Keratinocyte (primary cell): Measurements from ENCODE around the gene FBXO47. TPM values are rescaled to one million over a fixed set of nuclear protein-coding genes. Genes with fewer than 3 reads are reported as not detected.
"Not testable (repeated sequence)": the region's sequence is repeated elsewhere in the genome, so short reads cannot be mapped to it uniquely, and the experiment has no call there.

Source experiments
- DNase-seq: peaks from one replicate; pipeline ENCODE4 v3.0.0-alpha.2; 2011; ENCODE audit warnings: low read depth, missing footprints, low spot score
- FAIRE-seq: peaks from 2 replicates; lab custom pipeline; 2011; peaks lifted over from hg19 to GRCh38; lab: Jason Lieb, UNC
- H2AFZ ChIP-seq: 2 replicates; pipeline ENCODE4 v1.6.0; 2012; ENCODE audit warnings: low read length, control low read depth, inconsistent platforms; ENCODE audit not compliant: control insufficient read depth
- H3K27ac ChIP-seq: 2 replicates; pipeline ENCODE4 v1.5.1; 2011; ENCODE audit warnings: low read length; ENCODE audit not compliant: control insufficient read depth, insufficient read depth
- H3K27me3 ChIP-seq: 3 replicates; pipeline ENCODE4 v1.6.0; 2011; ENCODE audit warnings: low read length; ENCODE audit not compliant: control insufficient read depth, insufficient read depth; ENCODE audit errors: extremely low read depth
- H3K36me3 ChIP-seq, 2 experiments: 2 replicates in 1 of 2; 3 replicates in 1 of 2; pipeline ENCODE4 v1.5.1; 2011; ENCODE audit warnings: low read length in 2 of 2, mild to moderate bottlenecking in 1 of 2; ENCODE audit not compliant: control insufficient read depth in 2 of 2, insufficient read depth in 2 of 2; ENCODE audit errors: extremely low read depth in 1 of 2
- H3K4me1 ChIP-seq: 3 replicates; pipeline ENCODE4 v1.5.1; 2011; ENCODE audit warnings: low read length; ENCODE audit not compliant: control insufficient read depth, insufficient read depth; ENCODE audit errors: extremely low read depth
- H3K4me2 ChIP-seq: 3 replicates; pipeline ENCODE4 v1.6.0; 2011; ENCODE audit warnings: low read depth, low read length; ENCODE audit not compliant: control insufficient read depth, insufficient read depth; ENCODE audit errors: extremely low read depth
- H3K4me3 ChIP-seq, 3 experiments: fragments of 200-600 bp in 1 of 3; sonication (generic) in 1 of 3; 2 replicates in 2 of 3; 3 replicates in 1 of 3; pipeline ENCODE4 v1.5.1; 2011 to 2016; ENCODE audit warnings: low read length in 3 of 3, mild to moderate bottlenecking in 3 of 3, control low read depth in 2 of 3, inconsistent platforms in 1 of 3, low read depth in 1 of 3, mixed read lengths in 1 of 3, mixed run types in 1 of 3, moderate library complexity in 1 of 3; ENCODE audit not compliant: control insufficient read depth in 2 of 3, insufficient read depth in 2 of 3; ENCODE audit errors: extremely low read depth in 1 of 3
- H3K79me2 ChIP-seq: 2 replicates; pipeline ENCODE4 v1.6.0; 2012; ENCODE audit warnings: low read length; ENCODE audit not compliant: control insufficient read depth, insufficient read depth
- H3K9ac ChIP-seq: 3 replicates; pipeline ENCODE4 v1.6.0; 2011; ENCODE audit warnings: low read length; ENCODE audit not compliant: control insufficient read depth, insufficient read depth; ENCODE audit errors: extremely low read depth
- H3K9me1 ChIP-seq: 3 replicates; pipeline ENCODE4 v1.6.0; 2011; ENCODE audit warnings: low read length; ENCODE audit not compliant: control insufficient read depth, insufficient read depth; ENCODE audit errors: extremely low read depth
- H3K9me3 ChIP-seq: 2 replicates; pipeline ENCODE4 v1.5.1; 2012; ENCODE audit warnings: low read depth, low read length; ENCODE audit not compliant: control insufficient read depth
- H4K20me1 ChIP-seq: 3 replicates; pipeline ENCODE4 v1.6.0; 2011; ENCODE audit warnings: low read length; ENCODE audit not compliant: control insufficient read depth, insufficient read depth; ENCODE audit errors: extremely low read depth
- CTCF ChIP-seq, 3 experiments: IDR thresholded peaks in 1 of 3; conservative IDR thresholded peaks in 1 of 3; optimal IDR thresholded peaks in 1 of 3; 2 replicates in 2 of 3; 3 replicates in 1 of 3; pipeline versions ENCODE3 to v1.5.1; 2011; ENCODE audit warnings: low read length in 3 of 3, mild to moderate bottlenecking in 3 of 3, moderate library complexity in 2 of 3, control low read depth in 1 of 3, inconsistent platforms in 1 of 3; ENCODE audit not compliant: insufficient read depth in 2 of 3; ENCODE audit errors: extremely low read depth in 1 of 3
- EZH2 ChIP-seq: IDR thresholded peaks from one replicate; pipeline ENCODE4 v1.6.1; 2012; ENCODE audit warnings: inconsistent platforms, mild to moderate bottlenecking, low read length, moderate library complexity
- dilution Hi-C: fragments of 300-500 bp; cut with MboI; formaldehyde crosslinking; loops from one replicate; pipeline ENCODE4 v1.7.0; 2020; ENCODE audit warnings: low sequenced_read_pairs; ENCODE audit not compliant: extremely low pct_ligation_motif_present
- polyA plus RNA-seq, 5 experiments: library from polyadenylated mRNA; depleted of rRNA in 3 of 5; stranded (reverse) in 3 of 5; stranded (forward) in 1 of 5; unstranded in 1 of 5; fragments of >200 nt; gene quantifications; 1 replicate in 1 of 5; 2 replicates in 3 of 5; 3 replicates in 1 of 5; pipeline versions ENCODE4 v1.2.1 to v1.2.3, GENCODE V29; 2011 to 2012; ENCODE audit warnings: missing spikeins in 2 of 5, low read depth in 1 of 5, low replicate concordance in 1 of 5

Gene FBXO47
- polyA plus RNA-seq, 1 donor (not counting 4 experiments of a cell fraction or from before 2014, with no cell fraction given): not detected

- Histone ChIP-seq H3K9ac (no peak overlapping the region), H3K27me3 (peaks cover under 1% of the 10 kb centered on the region), H3K4me1 (no peaks in the 10 kb centered on the region), H3K9me1 (no peaks in the 10 kb centered on the region), H3K27ac (no peak overlapping the region), H3K9me3 (no peaks in the 10 kb centered on the region), H2AFZ (no peak overlapping the region), H4K20me1 (no peaks in the 10 kb centered on the region), H3K79me2 (no peaks in the 10 kb centered on the region), H3K36me3 (no peaks in the 10 kb centered on the region), H3K4me3 (no peak overlapping the region), H3K4me2 (no peak overlapping the region)
- FAIRE-seq (no peak), DNase-seq (no peak)
- dilution Hi-C loops: no loop called here
- no peak for TF ChIP-seq EZH2
- TF ChIP-seq CTCF (optimal IDR thresholded peaks at IDR 0.05 in 1 of 3, IDR thresholded peaks at IDR 0.05 in 1 of 3, conservative IDR thresholded peaks at IDR 0.05 in 1 of 3; ENCODE audit: extremely low read depth in 1 of 3, insufficient read depth in 2 of 3, low read length in 3 of 3): no peak
Measured at GRCh38 chr17:38978180-38978579, 11.0 kb upstream of the FBXO47 start.

- H3K79me2 ChIP-seq, H3K9me3 ChIP-seq, H3K9ac ChIP-seq, H2AFZ ChIP-seq, H3K27me3 ChIP-seq, H3K36me3 ChIP-seq, H3K9me1 ChIP-seq, H3K4me2 ChIP-seq, FAIRE-seq, DNase-seq, H3K27ac ChIP-seq, H4K20me1 ChIP-seq, H3K4me1 ChIP-seq, H3K4me3 ChIP-seq, dilution Hi-C loops: not testable (repeated sequence)
Measured at GRCh38 chr17:38976187-38976551, 9.0 kb upstream of the FBXO47 start.

- dilution Hi-C loops: no loop called here
- Histone ChIP-seq H3K79me2 (no peaks in the 10 kb centered on the region), H4K20me1 (no peaks in the 10 kb centered on the region), H3K9ac (no peak overlapping the region), H3K36me3 (no peaks in the 10 kb centered on the region), H3K9me1 (no peaks in the 10 kb centered on the region), H3K27ac (no peak overlapping the region), H3K27me3 (no peaks in the 10 kb centered on the region), H3K4me1 (no peaks in the 10 kb centered on the region), H3K4me2 (no peak overlapping the region), H3K4me3 (no peak overlapping the region), H3K9me3 (no peaks in the 10 kb centered on the region), H2AFZ (no peak overlapping the region)
- no peak for FAIRE-seq
- DNase-seq: no peak
- TF ChIP-seq CTCF (optimal IDR thresholded peaks at IDR 0.05 in 1 of 3, IDR thresholded peaks at IDR 0.05 in 1 of 3, conservative IDR thresholded peaks at IDR 0.05 in 1 of 3; ENCODE audit: extremely low read depth in 1 of 3, insufficient read depth in 2 of 3, low read length in 3 of 3): no peak
- TF ChIP-seq EZH2: no peak
Measured at GRCh38 chr17:38970804-38971203, 3.6 kb upstream of the FBXO47 start.
